ENCODE measurements around the gene BEND7.

BEND7 gene

DNA sequence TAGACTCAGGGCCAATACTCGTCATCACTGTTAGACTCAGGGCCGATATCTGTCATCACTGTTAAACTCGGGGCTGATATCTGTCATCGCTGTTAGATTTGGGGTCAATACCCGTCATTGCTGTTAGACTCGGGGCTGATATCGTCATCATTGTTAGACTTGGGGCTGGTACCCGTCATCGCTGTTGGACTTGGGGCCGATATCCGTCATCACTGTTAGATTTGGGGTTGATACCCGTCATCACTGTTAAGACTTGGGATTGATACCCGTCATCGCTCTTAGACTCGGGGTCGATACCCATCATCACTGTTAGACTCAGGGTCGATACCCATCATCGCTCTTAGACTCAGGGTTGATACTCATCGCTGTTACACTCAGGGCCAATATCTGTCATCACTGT, 56.5 kb downstream of the BEND7 start:
- H3K36me3 ChIP-seq (ENCODE audit: control insufficient read depth, low read depth, low read length), result no peaks in the 10 kb centered on the region
- no peaks in the 10 kb centered on the region for H3K4me1 ChIP-seq (ENCODE audit: control insufficient read depth, low read depth, low read length)
- no peak overlapping the region for H3K9ac ChIP-seq (ENCODE audit: low read length)
- no peak overlapping the region for H3K4me3 ChIP-seq (ENCODE audit: low read length)
- H3K27ac ChIP-seq (ENCODE audit: low read length), result no peak overlapping the region
- H3K27me3 ChIP-seq (ENCODE audit: control insufficient read depth, insufficient read depth, low read length), result no peaks in the 10 kb centered on the region
- H3K9me3 ChIP-seq (ENCODE audit: control insufficient read depth, low read depth, low read length), result no peaks in the 10 kb centered on the region

GRCh38 chr10:13470270-13470669, 58.5 kb downstream of the BEND7 start:
- no peaks in the 10 kb centered on the region for H3K27me3 ChIP-seq (ENCODE audit: control insufficient read depth, insufficient read depth, low read length)
- no peaks in the 10 kb centered on the region for H3K9me3 ChIP-seq (ENCODE audit: control insufficient read depth, low read depth, low read length)
- H3K27ac ChIP-seq (ENCODE audit: low read length), result no peak overlapping the region
- H3K9ac ChIP-seq (ENCODE audit: low read length), result no peak overlapping the region
- no peak overlapping the region for H3K4me3 ChIP-seq (ENCODE audit: low read length)
- H3K4me1 ChIP-seq (ENCODE audit: control insufficient read depth, low read depth, low read length), result no peaks in the 10 kb centered on the region
- no peaks in the 10 kb centered on the region for H3K36me3 ChIP-seq (ENCODE audit: control insufficient read depth, low read depth, low read length)

DNA sequence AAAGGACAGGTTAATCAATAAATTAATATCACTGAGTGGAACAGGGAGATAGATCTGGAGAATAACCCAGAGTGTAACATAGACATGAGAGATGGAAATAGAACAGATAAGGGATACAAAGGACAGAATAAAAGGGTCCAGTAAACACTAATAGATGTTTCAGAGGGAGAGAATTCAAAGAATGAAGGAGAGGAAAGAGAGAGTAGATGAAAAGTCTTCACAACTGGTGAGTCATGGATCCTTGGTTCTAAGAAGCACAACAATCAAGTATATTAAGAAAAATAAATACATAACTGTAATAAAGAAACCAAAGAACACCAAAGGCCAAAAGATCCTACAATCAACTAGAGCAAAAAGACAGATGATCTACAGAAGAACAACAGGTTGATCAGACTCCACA, 66.3 kb downstream of the BEND7 start:
- Histone ChIP-seq H3K4me3 (ENCODE audit: low read length) (no peak overlapping the region), H3K4me1 (ENCODE audit: control insufficient read depth, low read depth, low read length) (no peaks in the 10 kb centered on the region), H3K36me3 (ENCODE audit: control insufficient read depth, low read depth, low read length) (no peaks in the 10 kb centered on the region)

GRCh38 chr10:13458687-13459012, 70.2 kb downstream of the BEND7 start:
- H3K9ac ChIP-seq (ENCODE audit: low read length), result no peak overlapping the region
- H3K27ac ChIP-seq (ENCODE audit: low read length), result no peak overlapping the region
- H3K4me1 ChIP-seq (ENCODE audit: control insufficient read depth, low read depth, low read length), result no peaks in the 10 kb centered on the region
- no peak overlapping the region for H3K4me3 ChIP-seq (ENCODE audit: low read length)
- no peaks in the 10 kb centered on the region for H3K27me3 ChIP-seq (ENCODE audit: control insufficient read depth, insufficient read depth, low read length)
- no peaks in the 10 kb centered on the region for H3K36me3 ChIP-seq (ENCODE audit: control insufficient read depth, low read depth, low read length)
- H3K9me3 ChIP-seq (ENCODE audit: control insufficient read depth, low read depth, low read length), result no peaks in the 10 kb centered on the region

More for the DNA sequence above, 66.3 kb downstream of the BEND7 start:
- H3K9me3 ChIP-seq (ENCODE audit: control insufficient read depth, low read depth, low read length), result no peaks in the 10 kb centered on the region
- no peak overlapping the region for H3K9ac ChIP-seq (ENCODE audit: low read length)
- no peaks in the 10 kb centered on the region for H3K27me3 ChIP-seq (ENCODE audit: control insufficient read depth, insufficient read depth, low read length)
- no peak overlapping the region for H3K27ac ChIP-seq (ENCODE audit: low read length)

GRCh38 chr10:13457958-13458686, 70.7 kb downstream of the BEND7 start:
- Histone ChIP-seq H3K27me3 (ENCODE audit: control insufficient read depth, insufficient read depth, low read length) (no peaks in the 10 kb centered on the region), H3K4me3 (ENCODE audit: low read length) (no peak overlapping the region), H3K9ac (ENCODE audit: low read length) (no peak overlapping the region)

DNA sequence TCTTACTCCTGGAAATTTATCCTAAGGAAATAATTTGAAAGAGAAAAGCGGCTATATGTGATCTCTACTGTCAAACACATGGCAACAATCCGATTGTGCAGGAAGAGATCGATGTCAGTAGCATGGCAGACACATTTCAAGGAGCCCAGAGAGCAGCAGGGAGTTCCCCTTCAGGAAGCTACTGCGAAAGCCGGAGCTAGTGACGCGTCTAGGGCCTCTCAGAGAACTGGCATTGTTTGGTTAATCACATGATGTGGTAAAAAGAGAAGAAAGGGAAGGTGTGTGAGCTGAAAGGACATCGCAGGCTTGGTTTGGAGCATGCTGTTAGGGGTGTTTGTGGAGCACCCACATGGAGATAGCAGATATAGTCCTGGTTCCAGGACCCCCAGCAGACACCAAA, 74.9 kb downstream of the BEND7 start:
- Histone ChIP-seq H3K4me3 (ENCODE audit: low read length) (no peak overlapping the region), H3K9ac (ENCODE audit: low read length) (no peak overlapping the region), H3K27me3 (ENCODE audit: control insufficient read depth, insufficient read depth, low read length) (no peaks in the 10 kb centered on the region), H3K36me3 (ENCODE audit: control insufficient read depth, low read depth, low read length) (no peaks in the 10 kb centered on the region), H3K4me1 (ENCODE audit: control insufficient read depth, low read depth, low read length) (no peaks in the 10 kb centered on the region), H3K27ac (ENCODE audit: low read length) (no peak overlapping the region), H3K9me3 (ENCODE audit: control insufficient read depth, low read depth, low read length) (no peaks in the 10 kb centered on the region)

More at GRCh38 chr10:13457958-13458686, 70.7 kb downstream of the BEND7 start:
- H3K36me3 ChIP-seq (ENCODE audit: control insufficient read depth, low read depth, low read length), result no peaks in the 10 kb centered on the region
- H3K27ac ChIP-seq (ENCODE audit: low read length), result no peak overlapping the region
- no peaks in the 10 kb centered on the region for H3K9me3 ChIP-seq (ENCODE audit: control insufficient read depth, low read depth, low read length)
- no peaks in the 10 kb centered on the region for H3K4me1 ChIP-seq (ENCODE audit: control insufficient read depth, low read depth, low read length)

- no peaks in the 10 kb centered on the region for H3K27me3 ChIP-seq (ENCODE audit: control insufficient read depth, insufficient read depth, low read length)
- no peaks in the 10 kb centered on the region for H3K36me3 ChIP-seq (ENCODE audit: control insufficient read depth, low read depth, low read length)
- H3K27ac ChIP-seq (ENCODE audit: low read length), result no peak overlapping the region
- no peak overlapping the region for H3K9ac ChIP-seq (ENCODE audit: low read length)
- H3K9me3 ChIP-seq (ENCODE audit: control insufficient read depth, low read depth, low read length), result no peaks in the 10 kb centered on the region
- H3K4me1 ChIP-seq (ENCODE audit: control insufficient read depth, low read depth, low read length), result no peaks in the 10 kb centered on the region
- H3K4me3 ChIP-seq (ENCODE audit: low read length), result no peak overlapping the region
Measured at GRCh38 chr10:13450069-13450468, 78.7 kb downstream of the BEND7 start.

DNA sequence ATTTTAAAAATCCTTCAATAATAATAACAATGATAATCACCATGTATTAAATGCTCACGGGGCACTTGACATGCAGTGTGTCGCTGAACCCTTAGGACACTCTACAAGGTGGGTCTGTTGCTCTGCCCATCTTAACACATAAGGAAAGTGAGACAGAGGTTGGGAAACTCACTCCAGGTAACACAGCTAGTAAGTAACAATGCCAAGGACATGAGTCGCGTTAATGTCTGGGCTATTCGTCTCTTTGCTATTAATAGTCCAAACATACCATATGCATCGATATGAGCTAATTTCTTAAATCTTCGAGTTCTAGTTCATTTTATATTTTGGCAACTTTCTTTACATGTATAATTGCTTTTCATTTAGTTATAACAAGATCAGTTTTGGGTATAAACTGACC, 79.5 kb downstream of the BEND7 start:
- H3K4me1 ChIP-seq (ENCODE audit: control insufficient read depth, low read depth, low read length), result peaks cover under 1% of the 10 kb centered on the region
- H3K9ac ChIP-seq (ENCODE audit: low read length), result no peak overlapping the region
- H3K9me3 ChIP-seq (ENCODE audit: control insufficient read depth, low read depth, low read length), result no peaks in the 10 kb centered on the region
- H3K4me3 ChIP-seq (ENCODE audit: low read length), result no peak overlapping the region
- H3K36me3 ChIP-seq (ENCODE audit: control insufficient read depth, low read depth, low read length), result no peaks in the 10 kb centered on the region
- H3K27ac ChIP-seq (ENCODE audit: low read length), result no peak overlapping the region
- no peaks in the 10 kb centered on the region for H3K27me3 ChIP-seq (ENCODE audit: control insufficient read depth, insufficient read depth, low read length)

DNA sequence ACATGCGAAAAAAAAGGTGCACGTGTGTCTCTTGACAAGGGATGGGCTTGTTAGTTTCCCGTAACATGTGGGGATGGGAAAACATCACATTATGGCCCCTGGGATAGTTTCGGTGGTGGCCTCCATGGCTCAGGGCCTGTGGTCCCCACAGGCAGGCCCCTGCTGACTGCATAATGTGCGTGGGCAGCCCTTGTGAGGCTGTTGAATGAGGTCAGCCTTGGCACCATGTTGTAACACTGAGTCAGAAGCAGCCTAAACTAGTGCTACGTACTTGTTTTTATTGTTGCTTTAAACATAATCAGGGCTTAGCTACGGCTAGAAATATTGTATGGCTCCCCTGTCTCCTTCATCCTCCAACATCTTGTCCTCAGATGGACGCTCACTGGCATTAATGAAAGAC, 80.6 kb downstream of the BEND7 start:
- Histone ChIP-seq H3K36me3 (ENCODE audit: control insufficient read depth, low read depth, low read length) (no peaks in the 10 kb centered on the region), H3K9ac (ENCODE audit: low read length) (no peak overlapping the region), H3K27ac (ENCODE audit: low read length) (no peak overlapping the region), H3K27me3 (ENCODE audit: control insufficient read depth, insufficient read depth, low read length) (no peaks in the 10 kb centered on the region), H3K4me3 (ENCODE audit: low read length) (no peak overlapping the region), H3K9me3 (ENCODE audit: control insufficient read depth, low read depth, low read length) (no peaks in the 10 kb centered on the region), H3K4me1 (ENCODE audit: control insufficient read depth, low read depth, low read length) (peaks cover 3% of the 10 kb centered on the region)

DNA sequence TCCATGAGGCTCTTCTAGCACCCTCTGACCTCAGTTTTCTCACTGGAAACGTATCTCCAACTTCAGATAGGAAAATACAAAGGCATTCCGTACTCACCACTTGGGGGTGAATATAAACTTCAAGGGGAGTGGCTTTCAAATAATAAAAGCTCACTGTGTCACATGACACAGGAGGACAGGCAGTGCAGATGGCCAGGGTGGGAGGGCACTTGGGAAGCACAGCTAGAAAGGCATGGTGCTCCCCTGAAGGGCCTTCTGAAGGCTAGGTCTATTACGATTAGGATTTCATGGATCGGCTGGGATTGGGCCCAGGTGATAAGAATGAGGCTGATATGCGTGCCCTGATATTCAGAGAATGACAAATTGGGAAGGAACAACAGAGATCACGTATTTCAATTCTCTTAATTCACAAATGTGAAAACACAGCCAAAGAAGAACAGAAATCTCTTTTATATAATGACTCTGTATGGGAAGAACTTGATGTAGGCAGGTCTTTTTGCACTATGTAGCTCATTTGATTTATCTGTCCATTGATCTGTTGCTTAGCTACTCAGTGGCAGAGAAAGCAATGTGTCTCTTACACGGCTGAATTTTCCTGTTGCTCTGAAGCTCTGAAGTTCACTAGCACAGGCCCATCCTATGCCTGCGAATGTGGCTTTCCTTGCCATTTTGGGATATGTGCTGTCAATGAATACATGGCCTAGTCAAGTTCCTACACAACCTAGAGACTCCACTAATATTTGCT, 83.0 kb downstream of the BEND7 start:
- Histone ChIP-seq H3K9ac (ENCODE audit: low read length) (no peak overlapping the region), H3K9me3 (ENCODE audit: control insufficient read depth, low read depth, low read length) (no peaks in the 10 kb centered on the region), H3K4me1 (ENCODE audit: control insufficient read depth, low read depth, low read length) (peaks cover 3% of the 10 kb centered on the region), H3K36me3 (ENCODE audit: control insufficient read depth, low read depth, low read length) (no peaks in the 10 kb centered on the region), H3K27me3 (ENCODE audit: control insufficient read depth, insufficient read depth, low read length) (peaks cover 1% of the 10 kb centered on the region), H3K27ac (ENCODE audit: low read length) (no peak overlapping the region), H3K4me3 (ENCODE audit: low read length) (no peak overlapping the region)

DNA sequence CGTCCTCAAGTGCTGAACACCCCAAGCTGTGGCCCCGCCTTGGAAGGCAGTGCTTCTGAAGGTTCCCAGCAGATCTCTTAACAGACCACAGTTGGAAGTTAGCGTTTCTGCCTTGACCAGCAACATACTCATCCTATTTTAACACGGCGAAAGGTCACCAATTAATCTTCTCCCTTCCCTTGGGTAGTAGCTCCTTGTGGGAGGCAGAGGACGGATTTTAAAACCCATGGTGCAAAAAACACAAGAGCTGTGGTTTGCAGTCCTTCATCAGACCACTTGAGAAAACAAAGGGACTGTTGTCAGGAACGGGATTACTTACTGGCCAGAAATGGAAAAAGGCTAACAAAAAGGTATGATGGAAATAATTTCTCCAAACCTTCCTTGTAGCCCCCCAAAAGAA, 87.3 kb downstream of the BEND7 start:
- Histone ChIP-seq H3K9me3 (ENCODE audit: control insufficient read depth, low read depth, low read length) (no peaks in the 10 kb centered on the region), H3K9ac (ENCODE audit: low read length) (no peak overlapping the region), H3K27me3 (ENCODE audit: control insufficient read depth, insufficient read depth, low read length) (peaks cover 25% of the 10 kb centered on the region), H3K4me3 (ENCODE audit: low read length) (no peak overlapping the region), H3K27ac (ENCODE audit: low read length) (no peak overlapping the region), H3K36me3 (ENCODE audit: control insufficient read depth, low read depth, low read length) (no peaks in the 10 kb centered on the region), H3K4me1 (ENCODE audit: control insufficient read depth, low read depth, low read length) (peaks cover 3% of the 10 kb centered on the region)
